Peyer's patch (tissue), 4 donors: ENCODE measurements around the gene DOCK8. TPM values are rescaled to one million over a fixed set of nuclear protein-coding genes. Genes with fewer than 3 reads are reported as not detected.

ENCODE experiments used
- DNase-seq, 3 donors: peaks; one replicate each; pipeline ENCODE4 v3.0.0-alpha.2; 2017 to 2019
- H3K27ac ChIP-seq, 4 donors: fragments of 200-600 bp; sonication (generic); one replicate each; pipeline ENCODE4 v1.5.1; 2016 to 2019
- H3K27me3 ChIP-seq, 2 donors: fragments of 200-600 bp; sonication (generic); one replicate each; pipeline ENCODE4 v1.5.1; 2019
- H3K36me3 ChIP-seq, 3 donors: fragments of 200-600 bp; sonication (generic); one replicate each; pipeline ENCODE4 v1.5.1; 2016 to 2019
- H3K4me1 ChIP-seq, 4 donors: fragments of 200-600 bp; sonication (generic); one replicate each; pipeline ENCODE4 v1.5.1; 2016 to 2019
- H3K4me3 ChIP-seq, 4 donors: fragments of 200-600 bp; sonication (generic); 1 replicate in 3 of 4; 2 replicates in 1 of 4; pipeline ENCODE4 v1.5.1; 2016 to 2019; ENCODE audit warnings: mild to moderate bottlenecking in 1 of 4
- H3K9me3 ChIP-seq, 4 donors: fragments of 200-600 bp; sonication (generic); one replicate each; pipeline ENCODE4 v1.5.1; 2016 to 2019; ENCODE audit warnings: mild to moderate bottlenecking in 1 of 4
- POLR2A ChIP-seq, 2 donors: fragments of 450-650 bp; IDR thresholded peaks; one replicate each; pipeline ENCODE4 v1.5.1; 2017; ENCODE audit warnings: antibody characterized with exemption in 2 of 2, mild to moderate bottlenecking in 2 of 2, moderate library complexity in 2 of 2
- total RNA-seq, 4 donors: library from RNA; depleted of rRNA; stranded (reverse); fragments of >200 nt; gene quantifications; one replicate each; pipeline ENCODE4 v1.1.0, GENCODE V29; 2016
- TF ChIP-seq, protein P1 (sequence below), 6 experiments: fragments of 450-650 bp in 4 of 6; fragments of 200-600 bp in 2 of 6; sonication (generic) in 1 of 6; IDR thresholded peaks; one replicate each; pipeline ENCODE4 v1.5.1; 2017 to 2019; ENCODE audit warnings: antibody characterized with exemption in 6 of 6, mild to moderate bottlenecking in 3 of 6, moderate library complexity in 1 of 6

The DOCK8 gene
- total RNA-seq, 4 donors from 2014 or later: 14.4 to 119 (median 19.9) TPM

DNA sequence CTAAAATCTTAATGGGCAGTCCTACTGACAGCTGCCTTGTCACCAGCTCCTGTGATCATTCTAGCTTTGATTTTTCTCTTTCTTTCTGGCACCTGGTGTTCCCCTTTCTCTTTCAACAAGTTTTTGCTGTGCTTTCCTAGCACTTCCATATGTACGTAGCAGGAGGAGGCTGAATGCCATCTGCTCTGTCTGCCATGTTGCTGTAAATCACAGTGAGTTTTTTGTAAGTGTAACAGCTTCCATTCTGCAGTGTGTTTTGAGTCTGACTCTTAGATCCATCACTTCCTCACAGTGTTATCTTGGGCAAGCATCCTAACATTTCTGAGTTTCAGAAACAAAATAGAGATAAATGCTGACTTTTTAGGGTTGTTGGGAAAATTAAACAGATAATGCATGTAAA lies 247.9 kb downstream of the DOCK8 start:
- no peaks in the 10 kb centered on the region for H3K4me1 ChIP-seq
- DNase-seq: no peak
- no peaks in the 10 kb centered on the region for H3K27me3 ChIP-seq
- H3K36me3 ChIP-seq: peaks cover 0 to 7% (median 0%) of the 10 kb centered on the region in 3 donors
- no peaks in the 10 kb centered on the region for H3K9me3 ChIP-seq
- no peak overlapping the region for H3K4me3 ChIP-seq
- H3K27ac ChIP-seq: no peak overlapping the region
- TF ChIP-seq, protein P1, sequence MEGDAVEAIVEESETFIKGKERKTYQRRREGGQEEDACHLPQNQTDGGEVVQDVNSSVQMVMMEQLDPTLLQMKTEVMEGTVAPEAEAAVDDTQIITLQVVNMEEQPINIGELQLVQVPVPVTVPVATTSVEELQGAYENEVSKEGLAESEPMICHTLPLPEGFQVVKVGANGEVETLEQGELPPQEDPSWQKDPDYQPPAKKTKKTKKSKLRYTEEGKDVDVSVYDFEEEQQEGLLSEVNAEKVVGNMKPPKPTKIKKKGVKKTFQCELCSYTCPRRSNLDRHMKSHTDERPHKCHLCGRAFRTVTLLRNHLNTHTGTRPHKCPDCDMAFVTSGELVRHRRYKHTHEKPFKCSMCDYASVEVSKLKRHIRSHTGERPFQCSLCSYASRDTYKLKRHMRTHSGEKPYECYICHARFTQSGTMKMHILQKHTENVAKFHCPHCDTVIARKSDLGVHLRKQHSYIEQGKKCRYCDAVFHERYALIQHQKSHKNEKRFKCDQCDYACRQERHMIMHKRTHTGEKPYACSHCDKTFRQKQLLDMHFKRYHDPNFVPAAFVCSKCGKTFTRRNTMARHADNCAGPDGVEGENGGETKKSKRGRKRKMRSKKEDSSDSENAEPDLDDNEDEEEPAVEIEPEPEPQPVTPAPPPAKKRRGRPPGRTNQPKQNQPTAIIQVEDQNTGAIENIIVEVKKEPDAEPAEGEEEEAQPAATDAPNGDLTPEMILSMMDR (IDR thresholded peaks at IDR 0.05): no peak
- no peak for TF ChIP-seq POLR2A (IDR thresholded peaks at IDR 0.05)

GRCh38 chr9:463455-464171 lies 248.9 kb downstream of the DOCK8 start:
- Histone ChIP-seq H3K27me3 (no peaks in the 10 kb centered on the region), H3K4me3 (no peak overlapping the region), H3K27ac (no peak overlapping the region), H3K36me3 (peaks cover 0 to 7% (median 0%) of the 10 kb centered on the region in 3 donors), H3K4me1 (peaks cover 0 to 5% (median 2%) of the 10 kb centered on the region in 4 donors), H3K9me3 (no peaks in the 10 kb centered on the region)
- TF ChIP-seq, protein P1 (IDR thresholded peaks at IDR 0.05): no peak
- no peak for TF ChIP-seq POLR2A (IDR thresholded peaks at IDR 0.05)
- no peak for DNase-seq

DNA sequence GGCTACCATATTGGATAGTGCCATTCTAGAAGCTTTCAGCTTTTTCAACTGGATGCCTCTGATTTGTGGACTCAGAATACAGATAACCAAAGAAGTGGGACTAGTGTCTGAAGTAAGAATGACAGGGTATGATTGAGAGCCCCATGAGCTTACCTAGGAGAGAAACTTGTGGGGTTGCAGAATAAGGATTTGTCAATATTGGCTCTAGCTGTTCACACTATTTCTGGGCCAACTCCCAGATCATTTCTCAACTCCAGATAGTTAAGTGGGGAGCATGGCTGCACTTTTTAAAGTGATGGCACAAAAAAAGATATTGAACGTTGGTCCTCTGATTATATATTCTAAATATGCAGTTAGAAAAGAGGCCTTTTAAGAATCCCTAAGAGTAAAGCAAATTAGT lies 252.1 kb downstream of the DOCK8 start:
- no peaks in the 10 kb centered on the region for H3K9me3 ChIP-seq
- H3K27ac ChIP-seq: no peak overlapping the region
- peaks cover 0 to 7% (median 0%) of the 10 kb centered on the region in 3 donors for H3K36me3 ChIP-seq
- no peak for DNase-seq
- peaks cover 0 to 14% (median 4%) of the 10 kb centered on the region in 4 donors for H3K4me1 ChIP-seq
- no peak overlapping the region for H3K4me3 ChIP-seq
- TF ChIP-seq POLR2A (IDR thresholded peaks at IDR 0.05): no peak
- TF ChIP-seq, protein P1 (IDR thresholded peaks at IDR 0.05): no peak
- H3K27me3 ChIP-seq: no peaks in the 10 kb centered on the region

DNA sequence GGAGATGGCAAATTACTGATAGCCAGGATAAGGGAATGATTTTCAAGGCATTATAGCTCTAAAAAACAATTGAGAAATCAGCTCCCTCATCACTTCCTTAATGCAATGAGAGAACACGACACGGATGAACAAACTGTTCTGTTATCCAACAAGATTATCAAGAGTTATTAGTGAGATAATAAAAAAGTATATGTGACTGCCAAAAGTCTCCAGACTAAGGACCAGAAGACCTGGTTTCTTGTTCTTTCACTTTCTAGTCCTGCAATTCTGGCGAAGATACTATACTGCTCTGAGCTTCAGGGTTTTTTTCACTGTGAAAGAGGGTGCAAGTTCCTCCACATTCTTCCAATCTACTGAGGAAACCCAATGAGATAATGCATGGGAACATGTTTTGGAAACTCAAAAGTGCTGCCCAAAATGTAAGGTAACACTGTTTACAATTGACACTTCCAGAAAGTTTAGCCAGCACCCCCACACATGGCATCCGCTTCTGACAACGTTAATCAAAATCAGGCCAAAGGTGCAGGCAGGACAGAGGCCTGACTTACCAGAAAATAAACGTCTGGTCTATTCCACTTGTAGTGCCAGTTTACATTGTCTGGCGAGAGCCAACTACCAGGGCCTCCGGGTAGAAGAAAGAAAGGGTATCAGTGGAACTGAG lies 254.2 kb downstream of the DOCK8 start:
- H3K4me3 ChIP-seq: peak overlapping the region in 2 of 4 donors; percentile 30 to 60
- H3K9me3 ChIP-seq: no peaks in the 10 kb centered on the region
- no peak for TF ChIP-seq POLR2A (IDR thresholded peaks at IDR 0.05)
- TF ChIP-seq, protein P1 (IDR thresholded peaks at IDR 0.05): no peak
- peaks cover 0 to 14% (median 4%) of the 10 kb centered on the region in 4 donors for H3K4me1 ChIP-seq
- peak in 1 of 3 donors; percentile 49 for DNase-seq
- H3K27ac ChIP-seq: peak overlapping the region; percentile 82 to 91 (median 86)
- H3K36me3 ChIP-seq: peaks cover 0 to under 1% (median 0%) of the 10 kb centered on the region in 3 donors
- H3K27me3 ChIP-seq: no peaks in the 10 kb centered on the region

DNA sequence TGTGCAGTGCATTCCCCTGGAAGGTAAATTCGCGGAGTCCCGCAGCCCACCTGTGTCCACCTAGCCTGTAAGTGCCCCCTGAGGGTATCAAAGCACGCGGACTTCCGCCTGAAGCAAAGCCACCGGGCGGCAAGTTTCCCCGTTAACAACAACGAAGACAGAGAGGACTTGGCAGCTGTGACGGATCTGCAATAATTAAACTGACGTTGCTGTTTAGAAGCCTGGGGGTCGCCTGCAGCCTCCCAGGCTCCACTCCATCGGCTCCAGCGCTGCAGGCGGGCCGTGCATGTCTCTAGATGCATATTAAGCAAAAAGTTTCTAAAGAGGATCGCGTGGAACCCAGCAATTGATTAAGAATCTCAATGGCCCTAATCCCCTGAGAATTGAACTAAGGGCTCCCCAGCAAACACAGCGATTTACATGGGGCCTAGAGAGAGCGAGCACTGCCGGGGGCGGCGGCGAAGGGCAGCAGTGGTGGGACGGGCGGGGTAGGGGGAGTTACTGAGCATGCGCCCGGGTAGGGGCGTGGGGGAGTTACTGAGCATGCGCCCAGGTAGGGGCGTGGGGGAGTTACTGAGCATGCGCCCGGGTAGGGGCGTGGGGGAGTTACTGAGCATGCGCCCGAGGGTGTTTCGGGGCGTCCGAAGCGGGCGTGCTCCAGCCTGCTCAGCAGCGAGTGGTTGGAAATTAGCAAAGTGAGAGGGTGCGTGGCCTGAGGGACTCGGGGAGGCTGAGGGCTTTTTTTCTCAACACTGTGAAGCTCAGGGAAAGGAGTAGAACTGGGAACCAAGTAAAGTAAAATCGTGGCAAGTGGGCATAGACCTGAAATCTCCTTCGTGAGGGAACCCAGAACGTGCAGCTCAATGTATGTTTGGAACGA lies 255.2 kb downstream of the DOCK8 start:
- peak; percentile 77 to 93 (median 92) for DNase-seq
- no peaks in the 10 kb centered on the region for H3K9me3 ChIP-seq
- TF ChIP-seq, protein P1 (IDR thresholded peaks at IDR 0.05): no peak
- peak; percentile 23 to 51 for TF ChIP-seq POLR2A (IDR thresholded peaks at IDR 0.05)
- no peaks in the 10 kb centered on the region for H3K27me3 ChIP-seq
- peak overlapping the region; percentile 44 to 60 (median 54) for H3K4me3 ChIP-seq
- H3K36me3 ChIP-seq: no peaks in the 10 kb centered on the region
- H3K4me1 ChIP-seq: peaks cover 0 to 14% (median 4%) of the 10 kb centered on the region in 4 donors
- peak overlapping the region; percentile 82 to 91 (median 86) for H3K27ac ChIP-seq
